Measurements from ENCODE around the gene PLEKHA7.
"Not testable (repeated sequence)": the region's sequence is repeated elsewhere in the genome, so short reads cannot be mapped to it uniquely, and the experiment has no call there.

The PLEKHA7 gene

GRCh38 chr11:16966930-16967671 is 47.1 kb downstream of the PLEKHA7 start:
- Mint-ChIP-seq H3K36me3 (ENCODE audit: insufficient read depth) (no peaks in the 10 kb centered on the region), H3K27ac (ENCODE audit: low read depth) (no peak overlapping the region), H3K27me3 (no peaks in the 10 kb centered on the region), H3K4me3 (no peak overlapping the region), H3K9me3 (no peaks in the 10 kb centered on the region), H3K4me1 (peaks cover 8% of the 10 kb centered on the region)
- DNase-seq (ENCODE audit: low spot score in 2 of 2), result no peak
- ATAC-seq (replicated peaks; ENCODE audit: extremely low read depth, poor library complexity, severe bottlenecking), result no peak

DNA sequence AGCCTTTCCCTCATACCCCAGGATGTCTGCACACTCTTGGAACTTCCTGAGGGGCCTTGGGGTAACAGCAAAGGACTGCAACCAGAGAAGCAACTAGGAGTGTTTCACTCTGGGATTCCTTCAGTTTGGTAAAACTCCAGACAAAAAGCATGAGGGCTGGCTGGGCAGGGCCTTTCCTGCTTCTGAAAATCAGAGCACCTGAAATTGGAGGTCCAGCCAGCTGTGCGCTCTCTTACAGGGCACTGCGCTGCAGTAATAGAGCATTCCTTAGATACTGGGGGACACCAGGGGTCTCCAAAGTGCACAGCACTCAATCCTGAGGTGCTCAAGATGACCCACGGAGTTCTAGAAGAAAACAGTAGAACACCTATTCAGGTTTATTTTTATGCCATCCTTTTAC is 49.7 kb downstream of the PLEKHA7 start:
- peaks cover 13% of the 10 kb centered on the region for H3K4me1 Mint-ChIP-seq
- H3K27ac Mint-ChIP-seq (ENCODE audit: low read depth), result no peak overlapping the region
- no peaks in the 10 kb centered on the region for H3K9me3 Mint-ChIP-seq
- ATAC-seq (replicated peaks; ENCODE audit: extremely low read depth, poor library complexity, severe bottlenecking) (no peak), DNase-seq (ENCODE audit: low spot score in 2 of 2) (no peak)
- no peaks in the 10 kb centered on the region for H3K36me3 Mint-ChIP-seq (ENCODE audit: insufficient read depth)
- no peaks in the 10 kb centered on the region for H3K27me3 Mint-ChIP-seq
- no peak overlapping the region for H3K4me3 Mint-ChIP-seq

DNA sequence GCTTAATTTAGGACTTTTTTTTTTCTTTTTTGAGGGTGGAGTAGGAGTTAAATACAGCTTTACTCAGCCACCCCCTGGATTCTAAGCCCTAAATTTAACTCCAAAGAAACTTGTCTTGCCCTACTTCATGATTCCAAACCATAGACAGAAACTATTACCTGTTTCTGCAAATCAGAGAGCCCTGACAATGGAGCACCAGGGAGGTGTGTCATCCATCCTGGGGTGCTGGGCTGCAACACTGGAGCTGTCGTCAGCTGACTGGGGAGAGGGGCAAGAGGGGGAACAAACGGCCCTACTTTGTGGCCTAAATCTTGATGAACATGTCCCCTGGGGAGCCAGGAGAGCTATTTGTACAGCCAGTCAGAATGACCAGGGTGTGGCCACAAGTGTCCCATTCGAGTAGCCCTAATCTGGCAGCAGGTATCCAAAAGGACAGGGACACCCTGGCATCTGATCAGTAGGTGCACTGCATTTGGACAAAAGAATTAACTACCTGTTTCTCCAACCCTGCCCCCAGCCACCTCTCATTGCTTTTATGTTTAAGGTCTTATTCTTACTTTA is 50.8 kb downstream of the PLEKHA7 start:
- DNase-seq (ENCODE audit: low spot score in 2 of 2), result no peak
- no peak overlapping the region for H3K4me3 Mint-ChIP-seq
- H3K36me3 Mint-ChIP-seq (ENCODE audit: insufficient read depth), result no peaks in the 10 kb centered on the region
- H3K27ac Mint-ChIP-seq (ENCODE audit: low read depth), result no peak overlapping the region
- H3K4me1 Mint-ChIP-seq, result peaks cover 13% of the 10 kb centered on the region
- no peaks in the 10 kb centered on the region for H3K9me3 Mint-ChIP-seq
- ATAC-seq (replicated peaks; ENCODE audit: extremely low read depth, poor library complexity, severe bottlenecking), result no peak
- no peaks in the 10 kb centered on the region for H3K27me3 Mint-ChIP-seq

DNA sequence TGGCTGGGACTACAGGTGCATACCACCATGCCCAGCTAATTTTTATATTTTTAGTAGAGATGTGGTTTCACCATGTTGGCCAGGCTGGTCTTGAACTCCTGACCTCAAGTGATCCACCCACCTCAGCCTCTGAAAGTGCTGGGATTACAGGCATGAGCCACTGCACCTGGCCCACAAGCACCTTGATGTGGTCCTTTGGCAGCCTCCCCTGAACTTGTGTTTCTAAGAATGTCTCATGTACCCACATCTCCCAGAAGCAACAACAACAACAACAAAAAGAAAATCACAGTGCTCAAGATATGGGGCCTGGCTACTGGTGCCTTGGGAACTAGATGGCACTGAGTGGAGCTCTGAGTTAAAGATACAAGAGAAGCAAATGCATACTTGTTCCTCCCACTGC is 51.6 kb downstream of the PLEKHA7 start:
- not testable (repeated sequence) for H3K27me3 Mint-ChIP-seq; DNase-seq (ENCODE audit: low spot score in 2 of 2); ATAC-seq (replicated peaks; ENCODE audit: extremely low read depth, poor library complexity, severe bottlenecking); H3K9me3 Mint-ChIP-seq; H3K27ac Mint-ChIP-seq (ENCODE audit: low read depth); H3K4me1 Mint-ChIP-seq; H3K4me3 Mint-ChIP-seq; H3K36me3 Mint-ChIP-seq (ENCODE audit: insufficient read depth)

DNA sequence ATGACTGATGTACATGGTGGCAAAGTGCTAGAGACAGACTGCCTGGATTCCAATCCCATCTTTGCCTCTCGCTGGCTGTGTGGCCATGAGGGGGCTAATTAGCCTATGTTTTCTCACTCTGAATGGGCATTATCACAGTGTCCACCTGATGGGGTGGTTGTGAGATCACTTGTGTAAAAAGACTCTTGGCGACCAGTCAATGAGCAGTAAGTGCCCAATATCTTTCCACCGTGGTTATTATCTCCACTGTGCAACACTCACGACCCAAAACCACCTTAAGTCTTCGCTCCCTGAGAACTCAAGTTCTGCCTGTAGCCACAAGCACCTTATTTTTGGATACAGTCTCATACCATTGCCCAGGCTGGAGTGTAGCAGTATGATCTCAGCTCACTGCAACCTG is 52.1 kb downstream of the PLEKHA7 start:
- no peaks in the 10 kb centered on the region for H3K27me3 Mint-ChIP-seq

DNA sequence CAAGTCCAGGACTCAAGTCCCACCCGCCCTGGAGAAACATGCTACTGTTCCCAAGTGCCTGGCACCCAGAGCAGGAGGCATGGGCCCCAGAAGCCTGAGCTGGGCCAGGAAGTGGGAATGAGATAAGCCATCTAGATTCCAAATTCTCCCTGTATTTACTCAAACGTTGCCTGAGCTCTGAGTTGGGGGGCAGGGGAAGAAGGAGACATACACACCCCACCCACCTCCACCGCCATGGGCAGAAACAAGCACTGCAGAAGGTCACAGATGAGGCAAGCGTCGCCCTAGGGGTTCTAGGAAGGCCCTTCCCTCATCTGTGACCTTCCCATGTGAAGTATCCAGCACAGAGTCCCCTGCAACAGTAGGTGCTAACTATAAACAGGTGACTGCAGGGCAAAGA is 54.0 kb downstream of the PLEKHA7 start:
- H3K9me3 Mint-ChIP-seq, result no peaks in the 10 kb centered on the region
- peaks cover 5% of the 10 kb centered on the region for H3K4me1 Mint-ChIP-seq
- H3K27ac Mint-ChIP-seq (ENCODE audit: low read depth), result peak overlapping the region; percentile 68

More for the DNA sequence above, 52.1 kb downstream of the PLEKHA7 start:
- no peak for DNase-seq (ENCODE audit: low spot score in 2 of 2)
- Mint-ChIP-seq H3K36me3 (ENCODE audit: insufficient read depth) (no peaks in the 10 kb centered on the region), H3K9me3 (no peaks in the 10 kb centered on the region), H3K27ac (ENCODE audit: low read depth) (no peak overlapping the region), H3K4me3 (no peak overlapping the region), H3K4me1 (peaks cover 5% of the 10 kb centered on the region)
- ATAC-seq (replicated peaks; ENCODE audit: extremely low read depth, poor library complexity, severe bottlenecking), result no peak

GRCh38 chr11:16959602-16960001 is 54.6 kb downstream of the PLEKHA7 start:
- Mint-ChIP-seq H3K4me1 (peaks cover 5% of the 10 kb centered on the region), H3K27me3 (no peaks in the 10 kb centered on the region), H3K36me3 (ENCODE audit: insufficient read depth) (no peaks in the 10 kb centered on the region), H3K27ac (ENCODE audit: low read depth) (peak overlapping the region; percentile 68), H3K4me3 (no peak overlapping the region), H3K9me3 (no peaks in the 10 kb centered on the region)
- ATAC-seq (replicated peaks; ENCODE audit: extremely low read depth, poor library complexity, severe bottlenecking) (no peak), DNase-seq (ENCODE audit: low spot score in 2 of 2) (no peak)

More for the DNA sequence above, 54.0 kb downstream of the PLEKHA7 start:
- no peaks in the 10 kb centered on the region for H3K36me3 Mint-ChIP-seq (ENCODE audit: insufficient read depth)
- no peak for DNase-seq (ENCODE audit: low spot score in 2 of 2)
- H3K4me3 Mint-ChIP-seq, result no peak overlapping the region
- no peak for ATAC-seq (replicated peaks; ENCODE audit: extremely low read depth, poor library complexity, severe bottlenecking)
- H3K27me3 Mint-ChIP-seq, result no peaks in the 10 kb centered on the region

DNA sequence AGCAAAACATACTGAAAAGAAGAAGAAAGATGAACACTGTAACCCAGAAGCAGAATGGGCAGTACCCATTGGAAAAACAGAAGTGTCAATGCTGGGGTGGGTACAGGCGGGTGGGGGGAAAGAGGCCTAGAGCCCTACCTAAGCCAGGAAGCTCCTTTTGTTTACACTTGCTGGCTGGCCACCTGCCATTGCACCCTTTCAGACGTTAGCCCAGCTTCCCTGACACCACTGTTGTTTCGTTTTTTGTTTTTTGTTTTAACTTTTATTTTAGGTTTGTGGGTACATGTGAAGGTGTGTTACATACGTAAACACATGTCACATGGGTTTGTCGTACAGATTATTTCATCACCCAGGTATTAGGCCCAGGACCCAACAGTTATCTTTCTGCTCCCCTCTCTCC is 55.4 kb downstream of the PLEKHA7 start:
- ATAC-seq (replicated peaks; ENCODE audit: extremely low read depth, poor library complexity, severe bottlenecking), result no peak
- Mint-ChIP-seq H3K4me3 (no peak overlapping the region), H3K9me3 (no peaks in the 10 kb centered on the region), H3K36me3 (ENCODE audit: insufficient read depth) (no peaks in the 10 kb centered on the region), H3K27me3 (no peaks in the 10 kb centered on the region), H3K4me1 (peaks cover 5% of the 10 kb centered on the region), H3K27ac (ENCODE audit: low read depth) (no peak overlapping the region)
- no peak for DNase-seq (ENCODE audit: low spot score in 2 of 2)

DNA sequence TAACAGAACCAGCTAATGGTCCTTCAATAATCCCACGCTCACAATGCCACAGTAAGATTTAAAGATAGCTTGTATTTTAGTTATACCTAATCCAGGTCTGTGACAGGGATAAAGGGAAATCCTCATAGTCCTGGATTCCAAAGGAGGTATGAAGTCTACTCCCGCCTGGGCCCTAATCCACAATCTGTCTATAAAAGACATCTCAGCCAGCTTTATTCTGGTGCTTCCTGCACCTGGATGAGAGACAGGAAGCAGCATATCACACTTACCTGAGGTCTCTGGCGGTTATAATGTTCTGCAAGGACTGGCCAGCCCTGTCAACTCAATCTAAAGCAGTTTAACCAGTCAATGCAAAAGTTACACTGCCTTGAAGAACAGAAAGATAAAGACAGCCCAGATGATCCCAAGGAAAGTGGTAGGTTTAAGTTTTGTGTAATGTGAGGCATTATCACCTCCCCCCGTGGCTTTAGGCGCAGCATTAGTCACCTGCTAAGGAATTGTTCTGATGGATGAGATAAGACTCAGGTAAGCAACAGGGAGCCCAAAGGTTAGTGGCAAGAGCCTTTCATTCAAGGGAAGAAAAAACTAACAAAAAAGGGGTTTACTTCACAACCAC is 57.6 kb downstream of the PLEKHA7 start:
- ATAC-seq (replicated peaks; ENCODE audit: extremely low read depth, poor library complexity, severe bottlenecking) (no peak), DNase-seq (ENCODE audit: low spot score in 2 of 2) (no peak)
- H3K4me1 Mint-ChIP-seq, result peaks cover 5% of the 10 kb centered on the region
- H3K4me3 Mint-ChIP-seq, result no peak overlapping the region
- no peaks in the 10 kb centered on the region for H3K27me3 Mint-ChIP-seq
- no peaks in the 10 kb centered on the region for H3K9me3 Mint-ChIP-seq
- no peak overlapping the region for H3K27ac Mint-ChIP-seq (ENCODE audit: low read depth)
- no peaks in the 10 kb centered on the region for H3K36me3 Mint-ChIP-seq (ENCODE audit: insufficient read depth)

DNA sequence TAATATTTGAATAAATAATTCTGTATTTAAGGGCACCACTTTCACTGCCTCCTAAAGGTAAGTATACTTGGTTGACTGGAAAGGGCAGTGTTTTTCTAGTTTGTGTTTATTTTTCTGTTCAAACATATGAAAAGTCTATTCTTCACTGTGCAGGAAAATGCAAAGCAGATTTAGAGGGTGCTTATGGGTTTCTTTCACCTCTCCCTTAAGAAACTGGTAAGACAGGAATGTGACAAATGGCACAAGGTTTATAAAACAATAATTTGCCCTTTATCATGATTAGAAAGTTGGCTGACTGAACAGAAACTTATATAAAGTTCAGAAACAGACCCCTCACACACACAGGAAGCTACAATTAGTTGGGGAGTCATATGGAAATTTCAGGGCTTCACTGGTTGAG is 60.6 kb downstream of the PLEKHA7 start:
- H3K36me3 Mint-ChIP-seq (ENCODE audit: insufficient read depth), result no peaks in the 10 kb centered on the region
- no peaks in the 10 kb centered on the region for H3K4me1 Mint-ChIP-seq
- no peaks in the 10 kb centered on the region for H3K27me3 Mint-ChIP-seq
- no peak overlapping the region for H3K27ac Mint-ChIP-seq (ENCODE audit: low read depth)
- ATAC-seq (replicated peaks; ENCODE audit: extremely low read depth, poor library complexity, severe bottlenecking) (no peak), DNase-seq (ENCODE audit: low spot score in 2 of 2) (no peak)
- H3K9me3 Mint-ChIP-seq, result no peaks in the 10 kb centered on the region
- no peak overlapping the region for H3K4me3 Mint-ChIP-seq

DNA sequence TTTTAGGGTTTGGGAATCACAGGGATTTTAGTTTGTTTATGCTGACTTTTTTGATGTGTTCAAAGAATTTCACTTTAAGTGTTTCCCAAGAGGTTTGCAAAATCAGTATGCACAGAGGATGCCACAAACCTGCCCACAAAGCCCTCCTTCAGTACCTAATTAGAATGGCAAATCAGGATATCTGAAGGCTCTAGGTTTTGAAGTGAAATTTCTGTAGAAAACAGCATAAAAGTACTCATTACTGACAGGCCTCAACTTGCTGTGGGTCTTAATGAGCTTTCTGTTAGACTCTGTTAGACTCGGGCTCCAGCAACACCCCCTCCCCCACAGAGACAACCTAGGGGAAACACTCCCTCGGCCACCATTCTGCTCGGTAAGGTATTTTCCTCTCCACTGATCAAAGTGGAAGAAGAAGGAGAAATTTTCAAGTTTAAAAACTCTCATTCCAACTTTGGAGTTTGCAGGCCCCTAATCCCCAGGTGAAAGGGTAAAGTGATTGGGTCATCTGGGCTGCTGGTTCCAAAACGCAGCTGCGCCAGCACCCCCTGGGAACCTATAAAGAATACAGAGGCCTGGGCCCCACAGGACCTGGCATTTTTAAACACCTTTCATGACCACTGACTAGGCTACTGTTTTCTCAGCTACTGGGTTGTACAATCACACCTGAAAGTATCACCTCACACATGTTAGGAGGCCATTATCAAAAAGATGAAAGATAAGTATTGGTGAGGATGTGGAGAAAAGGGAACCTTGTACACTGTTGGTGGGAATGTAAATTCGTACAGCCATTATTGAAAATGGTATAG is 67.5 kb downstream of the PLEKHA7 start:
- Mint-ChIP-seq H3K36me3 (ENCODE audit: insufficient read depth) (no peaks in the 10 kb centered on the region), H3K4me3 (no peak overlapping the region), H3K4me1 (no peaks in the 10 kb centered on the region), H3K9me3 (no peaks in the 10 kb centered on the region), H3K27ac (ENCODE audit: low read depth) (no peak overlapping the region), H3K27me3 (no peaks in the 10 kb centered on the region)
- DNase-seq (ENCODE audit: low spot score in 2 of 2) (no peak), ATAC-seq (replicated peaks; ENCODE audit: extremely low read depth, poor library complexity, severe bottlenecking) (no peak)

- Mint-ChIP-seq H3K4me3 (no peak overlapping the region), H3K9me3 (no peaks in the 10 kb centered on the region), H3K27me3 (no peaks in the 10 kb centered on the region), H3K36me3 (ENCODE audit: insufficient read depth) (no peaks in the 10 kb centered on the region), H3K4me1 (no peaks in the 10 kb centered on the region), H3K27ac (ENCODE audit: low read depth) (no peak overlapping the region)
- peak in 1 of 2 donors; percentile 39 for DNase-seq (ENCODE audit: low spot score in 2 of 2)
- ATAC-seq (replicated peaks; ENCODE audit: extremely low read depth, poor library complexity, severe bottlenecking), result peak; percentile 40
Measured at GRCh38 chr11:16945671-16946469, 68.3 kb downstream of the PLEKHA7 start.

Data from central memory CD8-positive, alpha-beta T cell (primary cell).